Esophagus squamous epithelium (tissue), 5 donors: ENCODE measurements around the gene CDH6. TPM values are rescaled to one million over a fixed set of nuclear protein-coding genes. Genes with fewer than 3 reads are reported as not detected.

ENCODE experiments used
- DNase-seq: peaks from one replicate; lab custom pipeline; 2025; lab: John Stamatoyannopoulos, UW
- H3K27ac ChIP-seq, 4 donors: fragments of 200-600 bp; sonication (generic); one replicate each; pipeline ENCODE4 v1.5.1; 2016 to 2019; ENCODE audit warnings: mild to moderate bottlenecking in 1 of 4
- H3K27me3 ChIP-seq, 4 donors: fragments of 200-600 bp; sonication (generic); 1 replicate in 3 of 4; 2 replicates in 1 of 4; pipeline versions ENCODE4 v1.5.1 to v1.6.0; 2017 to 2021; ENCODE audit warnings: antibody characterized with exemption in 1 of 4
- H3K36me3 ChIP-seq, 3 donors: fragments of 200-600 bp; sonication (generic); one replicate each; pipeline ENCODE4 v1.5.1; 2016 to 2019
- H3K4me1 ChIP-seq, 3 donors: fragments of 200-600 bp; sonication (generic); one replicate each; pipeline ENCODE4 v1.5.1; 2017 to 2019
- H3K4me3 ChIP-seq, 4 donors: fragments of 200-600 bp; sonication (generic); 1 replicate in 3 of 4; 2 replicates in 1 of 4; pipeline ENCODE4 v1.5.1; 2016 to 2019; ENCODE audit warnings: mild to moderate bottlenecking in 2 of 4, moderate library complexity in 1 of 4
- H3K9me3 ChIP-seq, 3 donors: fragments of 200-600 bp; sonication (generic); one replicate each; pipeline ENCODE4 v1.5.1; 2016 to 2019
- CTCF ChIP-seq, 6 experiments: fragments of 450-650 bp in 4 of 6; fragments of 200-600 bp in 2 of 6; sonication (generic) in 2 of 6; IDR thresholded peaks; one replicate each; pipeline ENCODE4 v1.5.1; 2016 to 2019; ENCODE audit warnings: antibody characterized with exemption in 6 of 6, mild to moderate bottlenecking in 4 of 6, moderate library complexity in 4 of 6
- POLR2A ChIP-seq, 4 donors: fragments of 450-650 bp; IDR thresholded peaks; one replicate each; pipeline ENCODE4 v1.6.1; 2017; ENCODE audit warnings: antibody characterized with exemption in 4 of 4, mild to moderate bottlenecking in 4 of 4, moderate library complexity in 3 of 4
- WGBS, 2 donors: methylation state at CpG; one replicate each; pipeline ENCODE4 v1.1.5; 2018; 5-methylcytosine and 5-hydroxymethylcytosine counted together
- intact Hi-C: fragments of 100-400 bp; cut with DNase I; formaldehyde crosslinking; loops from one replicate; pipeline ENCODE4 v1.15.0; 2022
- total RNA-seq, 4 donors: library from RNA; depleted of rRNA; stranded (reverse); fragments of >200 nt; gene quantifications; one replicate each; pipeline ENCODE4 v1.1.0, GENCODE V29; 2016
- donor health status: DM: yes; HTN: yes; CAD: no.

The CDH6 gene
- total RNA-seq, 4 donors from 2014 or later = 1.5 to 5.0 (median 4.2) TPM

- DNase-seq = no peak
- Histone ChIP-seq H3K9me3 (no peaks in the 10 kb centered on the region), H3K27me3 (peaks cover 0 to 14% (median 0%) of the 10 kb centered on the region in 4 donors), H3K4me3 (no peak overlapping the region), H3K27ac (no peak overlapping the region), H3K4me1 (no peaks in the 10 kb centered on the region), H3K36me3 (no peaks in the 10 kb centered on the region)
- TF ChIP-seq CTCF (IDR thresholded peaks at IDR 0.05) (no peak), POLR2A (IDR thresholded peaks at IDR 0.05) (no peak)
- 77 to 82% methylated on average over 6 of the region's 6 CpGs for WGBS, 2 donors
- intact Hi-C loops = no loop called here
Observed at GRCh38 chr5:31377274-31377946, 183.9 kb downstream of the CDH6 start.

- Histone ChIP-seq H3K9me3 (no peaks in the 10 kb centered on the region), H3K36me3 (no peaks in the 10 kb centered on the region), H3K27me3 (peaks cover 0 to 11% (median 0%) of the 10 kb centered on the region in 4 donors), H3K4me1 (no peaks in the 10 kb centered on the region), H3K4me3 (no peak overlapping the region), H3K27ac (no peak overlapping the region)
- no peak for TF ChIP-seq CTCF (IDR thresholded peaks at IDR 0.05)
- TF ChIP-seq POLR2A (IDR thresholded peaks at IDR 0.05) = no peak
- DNase-seq = no peak
- intact Hi-C loops = no loop called here
Observed at GRCh38 chr5:31378136-31378535, 184.7 kb downstream of the CDH6 start.
